Upper lobe of left lung (tissue), 6 donors: ENCODE data around the gene OSTF1. TPM values are rescaled to one million over a fixed set of nuclear protein-coding genes. Genes with fewer than 3 reads are reported as not detected.

ENCODE experiments used
- ATAC-seq, 2 donors: fragments of 200-7000 bp; cut with Tn5 transposase; one replicate each; pipeline ENCODE4 v1.9.1; 2022; ENCODE audit warnings: mild to moderate bottlenecking in 2 of 2, moderate library complexity in 2 of 2; ENCODE audit not compliant: low FRiP score in 2 of 2
- DNase-seq, 2 donors: peaks; one replicate each; pipeline ENCODE4 v3.0.0-alpha.2; 2019 to 2020
- H3K27ac ChIP-seq, 4 donors: fragments of 200-600 bp; sonication (generic); one replicate each; pipeline ENCODE4 v1.5.1; 2016 to 2019
- H3K27me3 ChIP-seq, 4 donors: fragments of 200-600 bp; sonication (generic); one replicate each; pipeline ENCODE4 v1.5.1; 2017 to 2019
- H3K36me3 ChIP-seq, 4 donors: fragments of 200-600 bp; sonication (generic); one replicate each; pipeline ENCODE4 v1.5.1; 2016 to 2019
- H3K4me1 ChIP-seq, 4 donors: fragments of 200-600 bp; sonication (generic); one replicate each; pipeline ENCODE4 v1.5.1; 2018 to 2019
- H3K4me3 ChIP-seq, 4 donors: fragments of 200-600 bp; sonication (generic); one replicate each; pipeline ENCODE4 v1.5.1; 2017 to 2019; ENCODE audit warnings: mild to moderate bottlenecking in 2 of 4, moderate library complexity in 1 of 4
- H3K9me3 ChIP-seq, 4 donors: fragments of 200-600 bp; sonication (generic); one replicate each; pipeline ENCODE4 v1.5.1; 2018 to 2019
- CTCF ChIP-seq, 6 experiments: fragments of 450-650 bp in 4 of 6; fragments of 200-600 bp in 2 of 6; sonication (generic) in 2 of 6; IDR thresholded peaks; one replicate each; pipeline ENCODE4 v1.5.1; 2016 to 2019; ENCODE audit warnings: antibody characterized with exemption in 6 of 6
- EP300 ChIP-seq, 4 donors: sonication (generic); formaldehyde crosslinking; IDR thresholded peaks; one replicate each; pipeline ENCODE4 v1.5.1; 2017; ENCODE audit warnings: antibody characterized with exemption in 4 of 4, control low read depth in 2 of 4
- POLR2A ChIP-seq, 4 donors: fragments of 450-650 bp; IDR thresholded peaks; one replicate each; pipeline ENCODE4 v1.5.1; 2016 to 2017; ENCODE audit warnings: antibody characterized with exemption in 4 of 4, mild to moderate bottlenecking in 2 of 4
- POLR2AphosphoS5 ChIP-seq, 2 donors: sonication (generic); formaldehyde crosslinking; IDR thresholded peaks; one replicate each; pipeline ENCODE4 v1.5.1; 2017; ENCODE audit warnings: antibody characterized with exemption in 2 of 2
- WGBS, 2 donors: methylation state at CpG; one replicate each; pipeline ENCODE4 v1.1.5; 2017 to 2018; 5-methylcytosine and 5-hydroxymethylcytosine counted together
- total RNA-seq, 6 donors: library from RNA; depleted of rRNA in 4 of 6; stranded (reverse); fragments of >200 nt in 4 of 6; gene quantifications; one replicate each; pipeline versions ENCODE4 v1.1.0 to v1.2.1, GENCODE V29; 2016 to 2021
- donor health status: DM: no; HTN: no; CAD: no; lungs with moderate emphysema.
- donor health status: DM: no; HTN: yes; CAD: no; lungs with severe emphysema.

The OSTF1 gene
- total RNA-seq, 6 donors from 2014 or later = 17.8 to 84.9 (median 48.9) TPM

DNA sequence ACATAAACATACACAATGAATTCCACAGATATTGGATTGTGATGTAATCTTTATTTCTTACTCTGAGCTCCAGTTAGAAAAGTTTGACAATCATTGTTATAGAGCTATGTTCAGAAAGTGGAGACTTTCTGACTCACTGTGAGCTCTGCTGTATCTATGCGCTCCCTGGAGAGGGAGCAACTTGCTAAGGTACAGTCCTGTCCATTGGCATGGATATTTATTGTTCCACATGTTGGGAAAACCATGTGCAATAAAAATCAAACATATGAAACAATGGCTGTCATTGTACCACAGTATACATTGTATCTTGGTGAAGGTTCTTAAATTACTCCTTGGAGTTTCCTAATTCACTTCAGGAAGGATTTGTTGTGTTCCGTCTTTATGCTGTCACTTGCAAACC, 27.1 kb upstream of the OSTF1 start:
- no peaks in the 10 kb centered on the region for H3K27me3 ChIP-seq
- DNase-seq (no peak), ATAC-seq (no peak)
- TF ChIP-seq POLR2AphosphoS5 (IDR thresholded peaks at IDR 0.05) (no peak), CTCF (IDR thresholded peaks at IDR 0.05) (no peak), EP300 (IDR thresholded peaks at IDR 0.05) (no peak), POLR2A (IDR thresholded peaks at IDR 0.05) (no peak)
- 94 to 97% methylated on average over 2 of the region's 2 CpGs for WGBS, 2 donors
- peaks cover 0 to 41% (median 9%) of the 10 kb centered on the region in 4 donors for H3K36me3 ChIP-seq
- H3K4me1 ChIP-seq = no peaks in the 10 kb centered on the region
- no peak overlapping the region for H3K4me3 ChIP-seq
- H3K27ac ChIP-seq = no peak overlapping the region
- no peaks in the 10 kb centered on the region for H3K9me3 ChIP-seq

- no peak for ATAC-seq
- 93 to 94% methylated on average over 1 of the region's 1 CpG for WGBS, 2 donors
- Histone ChIP-seq H3K9me3 (no peaks in the 10 kb centered on the region), H3K4me3 (no peak overlapping the region), H3K27me3 (no peaks in the 10 kb centered on the region), H3K36me3 (peaks cover 0 to 63% (median 18%) of the 10 kb centered on the region in 4 donors), H3K27ac (no peak overlapping the region), H3K4me1 (no peaks in the 10 kb centered on the region)
- TF ChIP-seq EP300 (IDR thresholded peaks at IDR 0.05) = no peak
- no peak for DNase-seq
These were observed 24.6 kb upstream of the OSTF1 start for GRCh38 chr9:75063556-75064305.

GRCh38 chr9:75064307-75065025, 23.8 kb upstream of the OSTF1 start:
- WGBS, 2 donors = 92% methylated on average over 2 of the region's 2 CpGs
- H3K4me1 ChIP-seq = no peaks in the 10 kb centered on the region
- no peak overlapping the region for H3K27ac ChIP-seq
- H3K9me3 ChIP-seq = no peaks in the 10 kb centered on the region
- H3K4me3 ChIP-seq = no peak overlapping the region
- H3K36me3 ChIP-seq = peaks cover 0 to 66% (median 20%) of the 10 kb centered on the region in 4 donors
- no peak for DNase-seq
- peak in 1 of 2 donors; percentile 62 for ATAC-seq
- no peak for TF ChIP-seq POLR2AphosphoS5 (IDR thresholded peaks at IDR 0.05)
- TF ChIP-seq CTCF (IDR thresholded peaks at IDR 0.05) = no peak
- no peak for TF ChIP-seq EP300 (IDR thresholded peaks at IDR 0.05)
- H3K27me3 ChIP-seq = no peaks in the 10 kb centered on the region

DNA sequence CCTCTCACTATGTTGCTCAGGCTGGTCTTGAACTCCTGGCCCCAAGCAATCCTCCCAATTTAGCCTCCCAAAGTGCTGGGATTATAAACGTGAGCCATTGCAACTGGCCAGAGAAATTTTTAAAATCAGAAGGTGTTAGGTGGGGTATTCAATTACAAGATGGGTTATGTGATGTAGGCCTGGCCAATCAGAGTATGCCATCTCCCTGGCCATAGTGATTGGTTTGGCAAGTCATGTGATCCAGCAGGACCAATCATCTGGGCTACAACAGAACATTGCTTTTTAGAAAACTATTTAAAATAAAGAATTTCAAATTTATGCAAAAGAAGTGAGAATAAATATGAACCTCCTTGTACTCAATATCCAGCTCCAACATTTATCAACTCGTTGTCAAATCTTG, 22.8 kb upstream of the OSTF1 start:
- WGBS, 2 donors = 46 to 68% methylated on average over 2 of the region's 2 CpGs
- no peak for DNase-seq
- no peaks in the 10 kb centered on the region for H3K27me3 ChIP-seq
- H3K36me3 ChIP-seq = peaks cover 0 to 66% (median 20%) of the 10 kb centered on the region in 4 donors
- ATAC-seq = no peak
- no peaks in the 10 kb centered on the region for H3K9me3 ChIP-seq
- no peak for TF ChIP-seq POLR2A (IDR thresholded peaks at IDR 0.05)
- TF ChIP-seq EP300 (IDR thresholded peaks at IDR 0.05) = no peak
- no peak for TF ChIP-seq POLR2AphosphoS5 (IDR thresholded peaks at IDR 0.05)
- no peak for TF ChIP-seq CTCF (IDR thresholded peaks at IDR 0.05)
- no peak overlapping the region for H3K27ac ChIP-seq
- no peak overlapping the region for H3K4me3 ChIP-seq
- H3K4me1 ChIP-seq = no peaks in the 10 kb centered on the region

DNA sequence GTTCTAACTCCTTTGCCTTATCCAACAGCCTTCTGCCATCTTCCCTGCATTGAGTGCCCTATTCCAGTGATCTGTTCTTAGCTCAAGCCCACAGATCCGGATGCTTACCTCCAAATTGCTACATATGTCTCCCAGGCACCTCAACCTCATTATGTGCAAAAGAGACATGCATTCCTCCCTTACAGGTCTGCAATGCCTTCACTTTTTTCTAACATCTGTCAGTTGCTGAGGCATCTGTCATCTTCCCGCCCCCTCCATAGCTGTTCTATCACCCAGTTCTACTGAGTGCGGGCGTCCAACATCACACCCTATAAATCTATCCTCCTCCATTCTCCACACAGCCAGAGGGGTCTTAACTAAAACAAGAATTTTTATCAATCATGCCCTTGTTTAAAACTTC, 20.4 kb upstream of the OSTF1 start:
- H3K9me3 ChIP-seq = no peaks in the 10 kb centered on the region
- TF ChIP-seq EP300 (IDR thresholded peaks at IDR 0.05) = no peak
- TF ChIP-seq POLR2A (IDR thresholded peaks at IDR 0.05) = no peak
- no peak for TF ChIP-seq CTCF (IDR thresholded peaks at IDR 0.05)
- TF ChIP-seq POLR2AphosphoS5 (IDR thresholded peaks at IDR 0.05) = no peak
- WGBS, 2 donors = 73 to 74% methylated on average over 4 of the region's 4 CpGs
- no peaks in the 10 kb centered on the region for H3K4me1 ChIP-seq
- H3K4me3 ChIP-seq = no peak overlapping the region
- H3K36me3 ChIP-seq = peaks cover 0 to 47% (median 14%) of the 10 kb centered on the region in 4 donors
- DNase-seq = no peak
- ATAC-seq = no peak
- no peak overlapping the region for H3K27ac ChIP-seq
- H3K27me3 ChIP-seq = no peaks in the 10 kb centered on the region
